ENCODE results near the gene AOAH.

Gene AOAH

DNA sequence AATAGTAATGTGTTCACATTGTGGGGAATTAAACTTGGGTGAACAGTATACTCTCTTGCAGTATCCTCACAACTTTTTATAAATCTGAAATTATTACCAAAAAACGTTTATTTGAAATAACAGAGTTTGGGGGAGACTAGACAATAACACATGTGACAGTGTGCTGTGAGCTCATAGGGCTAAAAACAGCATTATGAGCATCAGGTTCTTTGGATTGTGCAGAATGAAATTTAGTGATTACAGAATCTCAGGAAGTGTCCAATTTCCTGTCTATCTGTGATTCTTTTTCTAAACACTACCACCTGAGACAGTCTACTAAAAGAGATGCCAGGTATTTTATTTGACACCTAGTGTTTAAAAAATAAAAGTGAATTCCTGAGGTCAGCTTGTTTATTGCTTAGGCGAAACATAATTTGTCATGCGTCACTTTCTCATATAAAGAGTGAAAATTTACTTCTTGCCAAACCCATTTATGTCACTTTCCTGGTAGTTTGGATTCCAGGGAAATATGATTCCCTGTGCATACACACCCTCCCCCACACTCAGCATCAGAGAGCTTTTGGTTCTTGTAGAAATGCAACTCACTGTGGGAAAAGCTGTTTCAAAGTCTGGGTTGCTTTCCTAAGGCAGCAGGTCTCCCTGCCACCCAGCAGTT is 71.2 kb downstream of the AOAH start:
- H4K20me1 ChIP-seq (ENCODE audit: insufficient read depth, low read length, poor library complexity, severe bottlenecking), result no peaks in the 10 kb centered on the region
- H3K79me2 ChIP-seq (ENCODE audit: insufficient read depth, low read length), result no peaks in the 10 kb centered on the region
- H3K9me3 ChIP-seq (ENCODE audit: insufficient read depth, low read depth, low read length), result no peaks in the 10 kb centered on the region
- H2AFZ ChIP-seq (ENCODE audit: low read length), result no peak overlapping the region
- H3K36me3 ChIP-seq (ENCODE audit: insufficient read depth, low read length), result no peaks in the 10 kb centered on the region
- H3K9ac ChIP-seq (ENCODE audit: low read depth, low read length, poor library complexity, severe bottlenecking), result no peak overlapping the region
- H3K9me2 ChIP-seq (replicated peaks; ENCODE audit: low read depth, low read length), result no peaks in the 10 kb centered on the region
- H3F3A ChIP-seq (ENCODE audit: low read depth), result no peaks in the 10 kb centered on the region
- TF ChIP-seq, protein P1, sequence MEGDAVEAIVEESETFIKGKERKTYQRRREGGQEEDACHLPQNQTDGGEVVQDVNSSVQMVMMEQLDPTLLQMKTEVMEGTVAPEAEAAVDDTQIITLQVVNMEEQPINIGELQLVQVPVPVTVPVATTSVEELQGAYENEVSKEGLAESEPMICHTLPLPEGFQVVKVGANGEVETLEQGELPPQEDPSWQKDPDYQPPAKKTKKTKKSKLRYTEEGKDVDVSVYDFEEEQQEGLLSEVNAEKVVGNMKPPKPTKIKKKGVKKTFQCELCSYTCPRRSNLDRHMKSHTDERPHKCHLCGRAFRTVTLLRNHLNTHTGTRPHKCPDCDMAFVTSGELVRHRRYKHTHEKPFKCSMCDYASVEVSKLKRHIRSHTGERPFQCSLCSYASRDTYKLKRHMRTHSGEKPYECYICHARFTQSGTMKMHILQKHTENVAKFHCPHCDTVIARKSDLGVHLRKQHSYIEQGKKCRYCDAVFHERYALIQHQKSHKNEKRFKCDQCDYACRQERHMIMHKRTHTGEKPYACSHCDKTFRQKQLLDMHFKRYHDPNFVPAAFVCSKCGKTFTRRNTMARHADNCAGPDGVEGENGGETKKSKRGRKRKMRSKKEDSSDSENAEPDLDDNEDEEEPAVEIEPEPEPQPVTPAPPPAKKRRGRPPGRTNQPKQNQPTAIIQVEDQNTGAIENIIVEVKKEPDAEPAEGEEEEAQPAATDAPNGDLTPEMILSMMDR (conservative IDR thresholded peaks at IDR 0.05; ENCODE audit: low read length), result no peak
- no peaks in the 10 kb centered on the region for H3K27me3 ChIP-seq (ENCODE audit: insufficient read depth, low read length, poor library complexity, severe bottlenecking)
- H3K4me3 ChIP-seq (ENCODE audit: low read length, poor library complexity, severe bottlenecking), result no peak overlapping the region
- no peak overlapping the region for H3K4me2 ChIP-seq (ENCODE audit: low read depth, low read length, poor library complexity, severe bottlenecking)
- H3K4me1 ChIP-seq (ENCODE audit: insufficient read depth, low read length, poor library complexity, severe bottlenecking), result no peaks in the 10 kb centered on the region

- Histone ChIP-seq H3K9me3 (ENCODE audit: insufficient read depth, low read depth, low read length) (no peaks in the 10 kb centered on the region), H3K4me2 (ENCODE audit: low read depth, low read length, poor library complexity, severe bottlenecking) (no peak overlapping the region), H2AFZ (ENCODE audit: low read length) (no peak overlapping the region), H3K4me3 (ENCODE audit: low read length, poor library complexity, severe bottlenecking) (no peak overlapping the region), H3K9me2 (replicated peaks; ENCODE audit: low read depth, low read length) (no peaks in the 10 kb centered on the region), H3K4me1 (ENCODE audit: insufficient read depth, low read length, poor library complexity, severe bottlenecking) (no peaks in the 10 kb centered on the region), H3K9ac (ENCODE audit: low read depth, low read length, poor library complexity, severe bottlenecking) (no peak overlapping the region), H3K27me3 (ENCODE audit: insufficient read depth, low read length, poor library complexity, severe bottlenecking) (no peaks in the 10 kb centered on the region), H3K79me2 (ENCODE audit: insufficient read depth, low read length) (no peaks in the 10 kb centered on the region), H3F3A (ENCODE audit: low read depth) (no peaks in the 10 kb centered on the region), H4K20me1 (ENCODE audit: insufficient read depth, low read length, poor library complexity, severe bottlenecking) (no peaks in the 10 kb centered on the region), H3K36me3 (ENCODE audit: insufficient read depth, low read length) (no peaks in the 10 kb centered on the region)
- TF ChIP-seq, protein P1 (conservative IDR thresholded peaks at IDR 0.05; ENCODE audit: low read length), result no peak
- TF ChIP-seq EZH2phosphoT487 (IDR thresholded peaks at IDR 0.05; ENCODE audit: borderline replicate concordance), result no peak
Measured at GRCh38 chr7:36652431-36652830, 71.9 kb downstream of the AOAH start.

DNA sequence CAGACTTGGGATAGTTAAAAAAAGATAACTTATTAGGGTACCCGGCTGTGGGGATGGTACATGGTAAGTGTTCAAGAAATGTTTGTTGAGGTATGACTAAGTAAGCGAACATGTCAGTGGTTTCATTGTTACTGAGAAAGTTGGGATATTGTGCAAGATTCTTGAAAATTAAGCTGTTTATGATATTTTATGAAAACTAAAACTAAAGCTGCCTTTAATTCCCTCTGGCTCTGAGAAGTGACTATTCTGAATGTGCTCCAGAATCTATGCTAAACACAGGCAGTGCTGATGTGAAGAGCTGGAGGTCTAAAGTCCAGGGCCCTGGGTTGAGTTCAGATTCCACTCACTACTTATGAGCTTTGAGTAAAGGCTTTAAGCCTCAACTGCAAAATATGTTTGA is 72.9 kb downstream of the AOAH start:
- TF ChIP-seq, protein P1 (conservative IDR thresholded peaks at IDR 0.05; ENCODE audit: low read length), result no peak
- no peak for TF ChIP-seq EZH2phosphoT487 (IDR thresholded peaks at IDR 0.05; ENCODE audit: borderline replicate concordance)
- Histone ChIP-seq H4K20me1 (ENCODE audit: insufficient read depth, low read length, poor library complexity, severe bottlenecking) (no peaks in the 10 kb centered on the region), H3F3A (ENCODE audit: low read depth) (no peaks in the 10 kb centered on the region), H3K4me1 (ENCODE audit: insufficient read depth, low read length, poor library complexity, severe bottlenecking) (no peaks in the 10 kb centered on the region), H3K79me2 (ENCODE audit: insufficient read depth, low read length) (no peaks in the 10 kb centered on the region), H2AFZ (ENCODE audit: low read length) (no peak overlapping the region), H3K9me3 (ENCODE audit: insufficient read depth, low read depth, low read length) (no peaks in the 10 kb centered on the region), H3K27me3 (ENCODE audit: insufficient read depth, low read length, poor library complexity, severe bottlenecking) (no peaks in the 10 kb centered on the region), H3K4me3 (ENCODE audit: low read length, poor library complexity, severe bottlenecking) (no peak overlapping the region), H3K36me3 (ENCODE audit: insufficient read depth, low read length) (no peaks in the 10 kb centered on the region), H3K9ac (ENCODE audit: low read depth, low read length, poor library complexity, severe bottlenecking) (no peak overlapping the region), H3K4me2 (ENCODE audit: low read depth, low read length, poor library complexity, severe bottlenecking) (no peak overlapping the region), H3K9me2 (replicated peaks; ENCODE audit: low read depth, low read length) (no peaks in the 10 kb centered on the region)

Measured in Loucy (cell line).